Bronchial epithelial cell (primary cell): ENCODE data around the gene C16orf95. TPM values are rescaled to one million over a fixed set of nuclear protein-coding genes. Genes with fewer than 3 reads are reported as not detected.

Experiments
- DNase-seq: peaks from one replicate; pipeline ENCODE4 v3.0.0-alpha.2; 2010; ENCODE audit warnings: low read depth
- FAIRE-seq: peaks from 2 replicates; lab custom pipeline; 2011; peaks lifted over from hg19 to GRCh38; lab: Jason Lieb, UNC
- H3K27me3 ChIP-seq: 2 replicates; pipeline ENCODE4 v1.5.1; 2011; ENCODE audit warnings: low read length; ENCODE audit not compliant: control insufficient read depth, insufficient read depth
- H3K36me3 ChIP-seq: 2 replicates; pipeline ENCODE4 v1.5.1; 2011; ENCODE audit warnings: low read length; ENCODE audit not compliant: control insufficient read depth, insufficient read depth
- H3K4me3 ChIP-seq: 2 replicates; pipeline ENCODE4 v1.5.1; 2011; ENCODE audit warnings: mild to moderate bottlenecking, low read depth, low read length, control low read depth
- total RNA-seq: library from RNA; depleted of rRNA; stranded (reverse); fragments of >200 nt; gene quantifications from 2 replicates; pipeline ENCODE4 v1.2.1, GENCODE V29; 2014
- TF ChIP-seq, protein P1 (sequence below): IDR thresholded peaks from 2 replicates; pipeline ENCODE4 v1.5.1; 2011; ENCODE audit warnings: mild to moderate bottlenecking, moderate library complexity, low read length, control low read depth, inconsistent platforms; ENCODE audit not compliant: insufficient read depth, severe bottlenecking

Gene C16orf95
- total RNA-seq, 1 donor from 2014 or later: 0.79 TPM

DNA sequence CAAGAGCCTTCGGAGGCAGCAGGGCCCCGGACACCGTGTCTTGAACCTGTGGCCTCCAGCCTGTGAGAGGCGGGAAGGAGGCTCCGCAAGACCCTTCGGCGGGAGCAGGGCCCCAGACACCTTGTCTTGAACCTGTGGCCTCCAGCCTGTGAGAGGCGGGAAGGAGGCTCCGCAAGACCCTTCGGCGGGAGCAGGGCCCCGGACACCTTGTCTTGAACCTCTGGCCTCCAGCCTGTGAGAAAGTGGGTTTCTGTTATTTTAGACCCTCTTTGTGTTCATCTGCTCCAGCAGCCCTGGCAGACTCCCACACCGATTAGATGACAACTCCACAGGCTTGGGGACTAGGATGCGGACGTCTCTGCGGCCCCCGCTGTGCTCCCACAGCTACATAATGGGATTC, 36.4 kb upstream of the C16orf95 start:
- H3K27me3 ChIP-seq: no peaks in the 10 kb centered on the region
- no peak for DNase-seq
- TF ChIP-seq, protein P1, sequence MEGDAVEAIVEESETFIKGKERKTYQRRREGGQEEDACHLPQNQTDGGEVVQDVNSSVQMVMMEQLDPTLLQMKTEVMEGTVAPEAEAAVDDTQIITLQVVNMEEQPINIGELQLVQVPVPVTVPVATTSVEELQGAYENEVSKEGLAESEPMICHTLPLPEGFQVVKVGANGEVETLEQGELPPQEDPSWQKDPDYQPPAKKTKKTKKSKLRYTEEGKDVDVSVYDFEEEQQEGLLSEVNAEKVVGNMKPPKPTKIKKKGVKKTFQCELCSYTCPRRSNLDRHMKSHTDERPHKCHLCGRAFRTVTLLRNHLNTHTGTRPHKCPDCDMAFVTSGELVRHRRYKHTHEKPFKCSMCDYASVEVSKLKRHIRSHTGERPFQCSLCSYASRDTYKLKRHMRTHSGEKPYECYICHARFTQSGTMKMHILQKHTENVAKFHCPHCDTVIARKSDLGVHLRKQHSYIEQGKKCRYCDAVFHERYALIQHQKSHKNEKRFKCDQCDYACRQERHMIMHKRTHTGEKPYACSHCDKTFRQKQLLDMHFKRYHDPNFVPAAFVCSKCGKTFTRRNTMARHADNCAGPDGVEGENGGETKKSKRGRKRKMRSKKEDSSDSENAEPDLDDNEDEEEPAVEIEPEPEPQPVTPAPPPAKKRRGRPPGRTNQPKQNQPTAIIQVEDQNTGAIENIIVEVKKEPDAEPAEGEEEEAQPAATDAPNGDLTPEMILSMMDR: no peak
- FAIRE-seq: no peak
- H3K36me3 ChIP-seq: peaks cover 16% of the 10 kb centered on the region
- H3K4me3 ChIP-seq: no peak overlapping the region

DNA sequence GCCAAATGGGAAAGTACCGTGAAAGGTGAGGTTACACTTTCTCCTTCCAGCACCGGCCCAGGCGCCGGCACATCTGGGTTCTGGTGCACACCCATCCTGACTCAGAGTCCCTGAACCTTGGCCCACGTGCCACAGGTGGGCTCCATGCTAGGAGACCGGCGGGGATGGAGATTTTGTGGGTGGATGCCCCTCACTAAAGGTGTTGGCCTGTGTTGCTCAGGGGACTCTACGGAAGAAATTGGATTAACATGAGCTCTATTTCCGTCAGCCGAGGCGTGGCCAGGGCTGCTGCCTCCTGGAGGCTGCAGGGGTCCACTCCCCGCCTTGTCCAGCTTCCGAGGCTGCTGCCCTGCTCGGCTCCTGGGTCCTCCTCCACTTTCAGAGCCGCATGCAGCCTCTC, 35.6 kb upstream of the C16orf95 start:
- Histone ChIP-seq H3K27me3 (no peaks in the 10 kb centered on the region), H3K36me3 (peaks cover 12% of the 10 kb centered on the region), H3K4me3 (no peak overlapping the region)
- TF ChIP-seq, protein P1: no peak
- FAIRE-seq (no peak), DNase-seq (no peak)

DNA sequence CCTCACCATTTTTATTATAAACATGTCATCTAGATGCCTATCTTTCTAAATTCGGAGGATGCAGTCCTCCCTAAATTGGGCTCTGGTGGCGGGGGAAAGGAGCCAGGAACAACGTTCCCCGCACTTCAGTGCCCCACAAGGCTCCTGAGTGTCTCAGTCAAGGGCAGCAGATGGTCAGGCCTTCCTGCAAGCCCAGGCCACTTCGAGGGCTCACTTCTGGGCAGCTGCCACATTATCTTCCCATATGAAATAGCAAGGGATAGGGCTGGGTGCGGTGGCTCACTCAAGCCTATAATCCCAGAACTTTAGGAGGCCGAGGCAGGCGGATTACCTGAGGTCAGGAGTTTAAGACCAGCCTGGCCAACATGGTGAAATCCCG, 34.1 kb upstream of the C16orf95 start:
- DNase-seq (no peak), FAIRE-seq (no peak)
- Histone ChIP-seq H3K4me3 (no peak overlapping the region), H3K36me3 (peaks cover 18% of the 10 kb centered on the region), H3K27me3 (no peaks in the 10 kb centered on the region)
- TF ChIP-seq, protein P1: no peak

DNA sequence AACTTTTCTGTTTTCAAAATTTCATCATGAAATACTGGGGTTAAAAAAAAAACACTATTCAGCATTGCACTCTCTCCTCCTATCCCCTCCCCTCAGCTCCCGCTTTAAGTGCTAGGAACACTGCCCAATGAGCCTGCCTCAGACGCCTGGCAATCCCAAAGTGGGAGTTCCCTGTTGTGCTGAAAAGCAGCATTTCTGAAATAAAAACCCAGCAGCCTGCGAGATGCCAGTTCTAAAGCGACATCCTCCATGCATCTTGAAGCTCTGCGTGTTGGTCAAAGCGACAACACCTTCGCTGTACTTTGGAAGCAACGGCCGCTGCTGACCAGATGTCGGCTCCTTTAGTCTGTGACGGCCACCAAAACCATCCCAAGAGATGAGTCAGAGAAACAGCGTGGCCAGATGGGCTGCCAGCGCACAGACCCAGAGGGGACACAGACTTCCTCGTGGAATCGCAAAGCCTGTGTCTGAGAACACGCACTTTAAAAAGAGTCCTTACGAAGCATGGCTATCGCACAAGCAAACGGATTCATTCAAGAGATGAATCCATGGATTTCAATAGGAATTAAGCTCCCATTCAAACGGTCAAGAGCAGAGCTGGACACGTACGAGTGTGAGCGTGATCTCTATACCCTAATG, 33.6 kb upstream of the C16orf95 start:
- Histone ChIP-seq H3K4me3 (no peak overlapping the region), H3K27me3 (no peaks in the 10 kb centered on the region), H3K36me3 (peaks cover 18% of the 10 kb centered on the region)
- no peak for FAIRE-seq
- TF ChIP-seq, protein P1: no peak
- no peak for DNase-seq

DNA sequence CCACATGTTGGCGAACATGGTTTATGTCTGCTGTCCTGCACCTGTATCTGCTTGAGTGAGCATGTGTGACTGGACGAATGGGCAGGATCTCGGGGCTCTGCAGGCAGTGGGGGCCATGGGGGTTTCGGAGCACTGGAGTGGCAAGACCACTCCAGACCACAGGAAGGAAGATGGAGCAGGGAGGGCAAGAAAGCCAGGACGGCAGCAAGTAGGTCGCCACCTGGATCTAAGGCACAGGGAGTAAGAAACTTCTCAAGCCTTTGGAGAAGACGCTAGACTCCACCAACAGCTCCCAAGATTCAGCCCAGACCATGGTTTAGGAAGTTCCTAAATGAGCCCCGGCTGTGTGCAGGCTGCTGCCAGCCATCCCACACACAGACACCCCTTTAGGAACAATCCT, 32.8 kb upstream of the C16orf95 start:
- no peaks in the 10 kb centered on the region for H3K27me3 ChIP-seq
- H3K36me3 ChIP-seq: peaks cover 18% of the 10 kb centered on the region
- DNase-seq (no peak), FAIRE-seq (no peak)
- TF ChIP-seq, protein P1: no peak
- H3K4me3 ChIP-seq: no peak overlapping the region

DNA sequence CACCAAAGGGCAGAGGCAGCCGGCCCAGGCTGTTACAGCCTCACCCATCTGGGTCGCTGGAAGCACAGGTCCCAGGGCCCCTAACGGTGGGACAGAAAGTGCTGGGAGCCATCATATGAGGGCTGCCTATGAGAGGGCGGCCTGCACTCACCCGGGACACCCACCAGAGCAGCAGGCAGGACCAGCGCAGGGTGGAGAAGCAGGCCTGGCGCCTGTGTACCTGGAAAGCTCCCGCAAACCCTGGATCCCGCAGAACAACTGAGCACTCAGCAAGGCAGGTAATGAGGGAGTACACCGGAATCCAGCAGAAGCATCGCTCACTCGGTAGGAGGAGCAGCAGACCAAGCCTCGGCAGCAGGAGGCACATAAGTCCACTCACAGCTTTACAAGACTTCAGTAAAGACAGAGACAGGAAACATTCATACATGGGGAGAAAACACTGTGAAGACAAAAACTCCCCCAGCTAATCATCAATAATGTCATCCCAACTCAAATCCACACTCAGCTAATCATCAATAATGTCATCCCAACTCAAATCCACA, 31.5 kb upstream of the C16orf95 start:
- TF ChIP-seq, protein P1: no peak

More for the DNA sequence above, 31.5 kb upstream of the C16orf95 start:
- DNase-seq: no peak
- H3K4me3 ChIP-seq: no peak overlapping the region
- H3K36me3 ChIP-seq: peaks cover 25% of the 10 kb centered on the region
- FAIRE-seq: no peak
- no peaks in the 10 kb centered on the region for H3K27me3 ChIP-seq
